Stomach smooth muscle (tissue), 2 donors: Measurements from ENCODE around the gene SVIP.

ENCODE experiments used
- H3K27ac ChIP-seq: one replicate; pipeline ENCODE4 v1.7.0; 2013; ENCODE audit warnings: mild to moderate bottlenecking, low read length, inconsistent platforms
- H3K27me3 ChIP-seq, 2 donors: one replicate each; pipeline ENCODE4 v1.7.0; 2013; ENCODE audit warnings: low read length in 2 of 2; ENCODE audit not compliant: insufficient read depth in 2 of 2, control insufficient read depth in 1 of 2
- H3K36me3 ChIP-seq, 2 donors: one replicate each; pipeline ENCODE4 v1.7.0; 2013; ENCODE audit warnings: low read length in 2 of 2; ENCODE audit not compliant: control insufficient read depth in 2 of 2, insufficient read depth in 2 of 2
- H3K4me1 ChIP-seq: one replicate; pipeline ENCODE4 v1.7.0; 2013; ENCODE audit warnings: low read length; ENCODE audit not compliant: control insufficient read depth, insufficient read depth
- H3K4me3 ChIP-seq, 2 donors: one replicate each; pipeline ENCODE4 v1.7.0; 2013; ENCODE audit warnings: low read length in 2 of 2
- H3K9ac ChIP-seq, 2 donors: one replicate each; pipeline ENCODE4 v1.7.0; 2013; ENCODE audit warnings: low read length in 2 of 2, mild to moderate bottlenecking in 1 of 2
- H3K9me3 ChIP-seq, 2 donors: one replicate each; pipeline ENCODE4 v1.7.0; 2013; ENCODE audit warnings: low read length in 2 of 2; ENCODE audit not compliant: control insufficient read depth in 2 of 2
- donor health status: healthy.
- donor health status: Pancreatic carcinoma.

Gene SVIP

GRCh38 chr11:22769081-22769480 is 60.5 kb downstream of the SVIP start:
- H3K9ac ChIP-seq: no peak overlapping the region
- H3K27ac ChIP-seq: no peak overlapping the region
- H3K4me3 ChIP-seq: no peak overlapping the region
- no peaks in the 10 kb centered on the region for H3K27me3 ChIP-seq
- H3K4me1 ChIP-seq: no peaks in the 10 kb centered on the region
- H3K9me3 ChIP-seq: no peaks in the 10 kb centered on the region
- H3K36me3 ChIP-seq: no peaks in the 10 kb centered on the region
